ENCODE results near the gene FRS3.
"Not testable (repeated sequence)": the region's sequence is repeated elsewhere in the genome, so short reads cannot be mapped to it uniquely, and the experiment has no call there.

FRS3 gene

DNA sequence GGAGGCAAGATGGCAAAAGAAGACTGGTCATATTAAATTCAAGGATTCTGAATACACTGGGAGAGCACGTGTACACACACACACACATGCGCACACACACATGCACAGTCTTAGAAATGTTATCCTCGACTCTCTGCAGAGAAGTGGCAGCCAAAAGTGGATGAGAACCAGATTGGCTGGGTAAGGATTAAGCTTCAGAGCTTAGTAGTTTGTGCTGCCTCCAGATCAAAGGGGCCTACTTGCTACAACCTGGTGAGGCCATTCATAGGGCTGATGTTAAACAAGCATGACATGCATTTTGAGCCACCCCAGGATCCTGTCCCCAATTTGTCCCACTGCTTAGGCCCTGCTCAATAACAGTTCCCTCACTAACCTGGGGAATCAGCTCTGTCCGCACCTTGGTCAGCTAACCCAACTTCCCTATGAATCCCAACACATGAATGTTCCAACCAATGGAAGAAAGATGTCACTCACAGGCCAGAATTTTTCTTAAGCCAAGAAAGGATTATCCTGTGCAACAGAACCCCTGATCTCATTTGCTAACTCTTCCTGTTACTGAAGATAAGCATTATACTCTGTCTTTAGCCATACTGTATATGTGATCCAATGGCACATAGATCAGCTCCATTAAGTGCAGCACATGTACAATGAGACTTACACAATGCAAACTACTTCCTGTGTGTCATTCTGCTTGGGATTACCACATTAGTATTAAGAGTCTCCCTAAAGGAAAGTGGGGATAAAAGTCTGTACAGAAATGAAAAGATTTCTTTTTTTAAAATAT lies 38.8 kb upstream of the FRS3 start:
- no peak overlapping the region for H3K4me3 ChIP-seq (ENCODE audit: low read depth, low read length)
- DNase-seq (ENCODE audit: low read depth) = no peak
- no peak for TF ChIP-seq CTCF (IDR thresholded peaks at IDR 0.05; ENCODE audit: insufficient read depth, low read depth, low read length, missing control alignments)

- TF ChIP-seq CTCF (IDR thresholded peaks at IDR 0.05; ENCODE audit: insufficient read depth, low read depth, low read length, missing control alignments) = no peak
- no peak for DNase-seq (ENCODE audit: low read depth)
Measured at GRCh38 chr6:41815587-41815986, 35.9 kb upstream of the FRS3 start.

GRCh38 chr6:41814629-41815028 lies 34.9 kb upstream of the FRS3 start:
- H3K4me3 ChIP-seq (ENCODE audit: low read depth, low read length) = no peak overlapping the region
- no peak for TF ChIP-seq CTCF (IDR thresholded peaks at IDR 0.05; ENCODE audit: insufficient read depth, low read depth, low read length, missing control alignments)
- no peak for DNase-seq (ENCODE audit: low read depth)

More at GRCh38 chr6:41815587-41815986, 35.9 kb upstream of the FRS3 start:
- no peak overlapping the region for H3K4me3 ChIP-seq (ENCODE audit: low read depth, low read length)

DNA sequence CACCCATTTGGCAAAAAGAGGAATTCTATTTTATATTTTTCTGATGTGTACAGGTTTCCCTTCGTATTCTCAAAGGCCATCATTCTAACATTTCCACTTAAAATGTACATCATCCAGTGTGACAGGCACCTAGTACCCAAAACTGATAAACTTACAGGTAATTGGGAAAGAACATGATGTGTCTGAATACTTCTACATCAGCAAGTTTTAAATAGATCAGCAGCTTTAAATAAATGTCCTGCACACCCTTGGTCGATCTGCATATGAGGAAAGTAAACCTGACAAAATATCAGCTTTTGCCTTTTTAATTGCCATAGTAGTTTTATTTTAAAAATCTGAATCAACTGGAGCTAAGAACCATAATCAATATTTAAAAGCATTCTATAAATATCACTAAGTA lies 34.3 kb upstream of the FRS3 start:
- no peak for DNase-seq (ENCODE audit: low read depth)
- H3K4me3 ChIP-seq (ENCODE audit: low read depth, low read length) = no peak overlapping the region
- no peak for TF ChIP-seq CTCF (IDR thresholded peaks at IDR 0.05; ENCODE audit: insufficient read depth, low read depth, low read length, missing control alignments)

GRCh38 chr6:41813469-41813868 lies 33.8 kb upstream of the FRS3 start:
- no peak for TF ChIP-seq CTCF (IDR thresholded peaks at IDR 0.05; ENCODE audit: insufficient read depth, low read depth, low read length, missing control alignments)
- DNase-seq (ENCODE audit: low read depth) = no peak

GRCh38 chr6:41811946-41812345 lies 32.2 kb upstream of the FRS3 start:
- not testable (repeated sequence) for H3K4me3 ChIP-seq (ENCODE audit: low read depth, low read length); DNase-seq (ENCODE audit: low read depth)

More at GRCh38 chr6:41813469-41813868, 33.8 kb upstream of the FRS3 start:
- H3K4me3 ChIP-seq (ENCODE audit: low read depth, low read length) = no peak overlapping the region

DNA sequence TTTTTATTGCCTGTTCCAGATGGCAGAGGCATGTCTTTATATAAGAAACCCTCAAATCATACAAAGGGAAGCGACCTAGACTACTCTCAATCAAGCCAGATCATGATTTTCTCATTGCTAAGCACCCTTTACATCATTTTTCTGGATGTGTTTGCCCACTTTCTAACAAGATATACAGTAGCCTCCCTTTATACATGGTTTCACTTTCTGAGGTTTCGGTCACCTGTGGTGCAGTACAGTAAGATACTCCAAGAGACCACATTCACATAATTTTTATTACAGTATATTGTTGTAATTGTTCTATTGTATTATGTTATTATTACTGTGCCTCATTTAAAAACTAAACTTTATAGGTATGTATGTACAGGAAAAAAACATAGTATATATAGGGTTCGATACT lies 31.4 kb upstream of the FRS3 start:
- H3K4me3 ChIP-seq (ENCODE audit: low read depth, low read length) = no peak overlapping the region
- no peak for DNase-seq (ENCODE audit: low read depth)
- TF ChIP-seq CTCF (IDR thresholded peaks at IDR 0.05; ENCODE audit: insufficient read depth, low read depth, low read length, missing control alignments) = no peak
